BJ (cell line): ENCODE results near the gene TTC21A. TPM values are rescaled to one million over a fixed set of nuclear protein-coding genes. Genes with fewer than 3 reads are reported as not detected.
"Not testable (repeated sequence)": the region's sequence is repeated elsewhere in the genome, so short reads cannot be mapped to it uniquely, and the experiment has no call there.

ENCODE experiments used
- CTCF ChIA-PET: fragments of 350-600 bp; formaldehyde crosslinking; extraction: SDS; loops from one replicate; lab custom pipeline; 2021; ENCODE audit warnings: antibody characterized with exemption, inconsistent platforms; lab: Yijun Ruan, JAX
- POLR2A ChIA-PET: fragments of 300-600 bp; sonication (Branson Sonifier 250); formaldehyde crosslinking; extraction: SDS; loops from one replicate; lab custom pipeline; 2021; ENCODE audit warnings: antibody characterized with exemption; lab: Charles Lee
- DNase-seq: peaks from one replicate; pipeline ENCODE4 v3.0.0-alpha.2; 2011; ENCODE audit warnings: low read depth
- H3K27me3 ChIP-seq: 2 replicates; pipeline ENCODE4 v1.6.0; 2011; ENCODE audit warnings: low read length; ENCODE audit not compliant: control insufficient read depth, insufficient read depth
- H3K36me3 ChIP-seq: 2 replicates; pipeline ENCODE4 v1.5.1; 2011; ENCODE audit warnings: low read length; ENCODE audit not compliant: control insufficient read depth, insufficient read depth
- H3K4me3 ChIP-seq: 2 replicates; pipeline ENCODE4 v1.5.1; 2011; ENCODE audit warnings: low read depth, mild to moderate bottlenecking, control low read depth, low read length
- CTCF ChIP-seq: IDR thresholded peaks from 2 replicates; pipeline ENCODE4 v1.5.1; 2011; ENCODE audit warnings: low read depth, mild to moderate bottlenecking, control low read depth, inconsistent platforms, low read length, moderate library complexity; ENCODE audit not compliant: insufficient read depth
- polyA minus RNA-seq: library from RNA; depleted of rRNA, polyadenylated mRNA; stranded (reverse); fragments of >200 nt; gene quantifications from 2 replicates; pipeline ENCODE4 v1.2.3, GENCODE V29; 2011; rRNA and poly(A)+ RNA removed
- polyA plus RNA-seq: library from polyadenylated mRNA; depleted of rRNA; stranded (reverse); fragments of >200 nt; gene quantifications from 2 replicates; pipeline ENCODE4 v1.2.3, GENCODE V29; 2011; rRNA removed

Gene TTC21A
- polyA plus RNA-seq (2.3 and 3.1 TPM in 2 replicates), polyA minus RNA-seq (3.0 and 4.4 TPM in 2 replicates)

GRCh38 chr3:39107388-39108199 lies at the start of gene TTC21A, which contains the start of gene GORASP1:
Gene TTC21A (plus strand): TSS chr3:39107680. CDS start chr3:39107838, 158 bp downstream.
Gene GORASP1 (minus strand): TSS chr3:39107627. CDS start chr3:39107541, 86 bp downstream.
- no peaks in the 10 kb centered on the region for H3K27me3 ChIP-seq
- POLR2A ChIA-PET = interaction anchor here (0.6 kb wide), 1 partner anchor 8 kb away, joined by 3 read pairs; no protein-coding TSS in a partner anchor
- peak; percentile 41 for DNase-seq
- peak within 1 kb of the TSS; percentile 89 for H3K4me3 ChIP-seq
- CTCF ChIA-PET = interaction anchor here (0.8 to 4.7 kb wide), 8 partner anchors 8 to 184 kb away, joined by 3 to 25 read pairs (median 4); no protein-coding TSS in a partner anchor
- no peak for TF ChIP-seq CTCF
- H3K36me3 ChIP-seq = no peaks in the 10 kb centered on the region

- POLR2A ChIA-PET, H3K4me3 ChIP-seq, CTCF ChIA-PET, DNase-seq, H3K27me3 ChIP-seq, H3K36me3 ChIP-seq: not testable (repeated sequence)
These were observed 46.3 kb upstream of the TTC21A start for GRCh38 chr3:39061228-39061627.

GRCh38 chr3:39062180-39062579 lies 45.3 kb upstream of the TTC21A start:
- DNase-seq = no peak
- TF ChIP-seq CTCF = no peak
- Histone ChIP-seq H3K36me3 (peaks cover under 1% of the 10 kb centered on the region; the same call in 1 of the 2 replicates), H3K27me3 (no peaks in the 10 kb centered on the region), H3K4me3 (no peak overlapping the region)
- ChIA-PET POLR2A (no interaction called here), CTCF (no interaction called here)

GRCh38 chr3:39063143-39063542 lies 44.3 kb upstream of the TTC21A start:
- DNase-seq = no peak
- no peaks in the 10 kb centered on the region for H3K27me3 ChIP-seq
- no peak overlapping the region for H3K4me3 ChIP-seq
- CTCF ChIA-PET = interaction anchor here (0.7 kb wide), 1 partner anchor 363 kb away, joined by 3 read pairs; no protein-coding TSS in a partner anchor
- POLR2A ChIA-PET = no interaction called here
- peaks cover 4% of the 10 kb centered on the region for H3K36me3 ChIP-seq
- TF ChIP-seq CTCF = no peak

GRCh38 chr3:39064646-39065045 lies 42.8 kb upstream of the TTC21A start:
- no peak for TF ChIP-seq CTCF
- Histone ChIP-seq H3K36me3 (peaks cover 7% of the 10 kb centered on the region), H3K4me3 (no peak overlapping the region), H3K27me3 (no peaks in the 10 kb centered on the region)
- ChIA-PET POLR2A (no interaction called here), CTCF (interaction anchor here (0.6 to 1.2 kb wide), 3 partner anchors 44 to 559 kb away, joined by 3 to 5 read pairs (median 3); no protein-coding TSS in a partner anchor)
- DNase-seq = no peak
